ENCODE data around the gene FSTL4.

FSTL4 gene

GRCh38 chr5:133336121-133336968 is 276.0 kb downstream of the FSTL4 start:
- DNase-seq = no peak

DNA sequence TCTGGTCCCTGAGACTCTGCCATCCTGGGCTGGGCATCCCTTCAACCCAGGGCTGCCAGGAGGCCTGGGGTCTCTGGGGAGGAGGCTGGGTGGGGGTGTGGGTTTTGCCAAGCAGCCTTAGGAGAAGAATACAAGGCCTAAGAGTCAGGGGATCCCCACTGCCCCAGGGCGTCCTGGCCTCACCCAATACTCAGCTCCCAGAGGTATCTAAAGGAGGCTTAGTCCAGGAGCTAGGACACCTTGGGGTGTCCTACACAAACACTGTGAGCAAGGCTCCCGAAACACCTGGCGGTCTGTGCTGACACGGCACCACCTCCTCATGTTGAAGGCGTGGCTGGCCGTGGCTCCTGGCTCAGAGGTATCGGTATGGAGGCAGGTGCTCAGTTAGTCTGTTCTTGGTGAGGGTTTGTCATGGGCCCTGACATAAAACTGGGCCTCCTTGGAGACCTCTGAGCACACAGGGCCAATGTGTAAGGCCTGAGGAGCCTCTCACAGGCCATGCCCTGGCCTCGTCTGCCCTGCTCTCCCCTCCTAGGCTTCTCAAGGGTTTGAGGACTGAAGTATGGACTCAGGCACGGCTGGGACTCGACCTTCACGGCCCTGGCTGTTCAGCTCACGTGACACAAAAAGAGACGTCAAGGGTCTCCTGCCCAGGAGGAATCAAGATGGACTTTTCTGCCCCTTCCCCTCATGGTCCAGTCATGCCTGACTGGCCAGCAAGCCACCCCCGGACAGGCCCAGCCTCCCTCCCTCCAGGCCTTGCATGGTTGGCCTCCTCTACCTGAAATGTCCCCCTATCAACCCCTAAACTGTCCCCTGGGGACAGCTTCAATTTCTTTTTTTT is 277.3 kb downstream of the FSTL4 start:
- no peak for DNase-seq

- DNase-seq = no peak
Measured at GRCh38 chr5:133333326-133334150, 278.8 kb downstream of the FSTL4 start.

GRCh38 chr5:133332439-133333024 is 279.8 kb downstream of the FSTL4 start:
- no peak for DNase-seq

DNA sequence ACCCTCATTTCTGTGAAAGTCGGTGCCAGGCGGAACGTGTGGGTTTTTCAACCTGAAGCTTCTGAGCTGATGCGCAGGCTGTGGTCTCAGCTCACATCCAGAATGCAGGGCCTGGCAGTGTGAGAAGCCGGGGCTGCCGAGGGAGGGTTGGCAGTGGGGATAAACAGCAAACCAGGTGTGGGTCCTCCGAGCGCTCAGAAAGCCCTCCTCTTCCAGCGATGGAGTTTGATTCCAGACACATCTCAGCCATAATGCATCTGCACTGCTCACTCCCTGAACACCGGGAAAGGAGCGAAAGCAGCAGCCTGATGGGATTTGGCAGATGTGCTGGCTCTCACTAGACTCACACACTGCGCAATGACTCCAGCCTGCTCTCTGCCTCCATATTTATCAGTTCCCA is 280.4 kb downstream of the FSTL4 start:
- no peak for DNase-seq

DNA sequence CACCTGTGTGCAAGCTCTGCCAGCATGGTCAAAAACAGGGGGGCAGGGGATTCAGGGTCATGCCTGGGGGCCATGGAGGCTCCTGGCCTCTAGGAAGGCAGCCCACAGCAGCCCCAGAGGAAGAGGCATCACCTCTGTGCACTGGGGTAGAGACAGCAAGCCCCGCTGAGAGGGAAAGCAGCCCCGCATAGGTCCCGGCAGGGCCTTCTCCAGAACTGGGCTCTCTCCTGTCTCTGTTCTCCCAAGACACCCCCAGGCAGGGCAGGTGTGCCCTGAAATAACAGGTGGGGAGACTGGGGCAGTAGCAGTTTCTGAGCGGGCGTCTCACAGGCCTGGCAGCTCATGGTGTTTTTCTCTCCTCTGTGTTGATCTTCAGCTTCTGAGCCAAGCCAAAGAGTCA is 281.4 kb downstream of the FSTL4 start:
- DNase-seq = no peak

DNA sequence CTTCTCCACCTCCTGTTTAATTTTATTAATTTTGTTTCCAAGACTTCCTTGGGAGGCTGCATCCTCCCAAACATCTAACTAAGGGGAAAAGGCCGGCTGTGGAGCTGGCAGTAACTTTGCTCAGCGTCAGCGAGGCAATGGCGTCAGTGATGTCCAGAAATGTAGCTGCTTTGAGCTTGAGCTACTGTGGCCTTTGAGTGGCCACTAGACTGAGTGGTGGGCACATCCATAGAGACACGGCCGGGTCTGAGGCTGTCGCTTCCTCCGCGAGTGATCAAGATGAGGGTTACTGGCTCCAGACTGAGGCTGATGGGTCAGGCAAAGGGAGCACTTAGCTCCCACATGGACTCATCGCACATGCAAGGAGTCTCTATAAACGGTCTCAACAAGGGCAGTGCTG is 283.5 kb downstream of the FSTL4 start:
- no peak for DNase-seq

- DNase-seq = no peak
Measured at GRCh38 chr5:133327946-133328401, 284.4 kb downstream of the FSTL4 start.

- no peak for DNase-seq
Measured at GRCh38 chr5:133326361-133326760, 286.0 kb downstream of the FSTL4 start.

GRCh38 chr5:133325864-133326263 is 286.5 kb downstream of the FSTL4 start:
- no peak for DNase-seq

DNA sequence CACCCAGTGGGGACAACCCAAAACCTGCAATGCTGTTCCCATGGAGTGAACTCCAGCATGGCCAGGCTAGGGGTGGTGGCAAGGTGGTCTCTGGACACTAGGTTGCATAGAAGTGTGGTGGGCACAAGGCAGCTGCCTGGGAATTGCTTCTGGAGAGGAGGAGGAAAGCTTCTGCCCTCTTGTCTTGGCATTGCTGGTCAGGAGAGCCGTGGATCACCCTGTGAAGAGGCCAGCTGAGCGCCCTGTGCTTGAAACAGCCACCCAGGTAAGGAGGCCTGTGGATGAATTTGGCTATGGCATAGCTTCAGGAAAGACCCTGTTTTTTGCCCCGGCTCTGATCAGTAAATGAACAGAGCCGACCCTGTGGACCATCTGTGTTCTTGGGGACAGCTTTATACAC is 287.4 kb downstream of the FSTL4 start:
- no peak for DNase-seq

DNA sequence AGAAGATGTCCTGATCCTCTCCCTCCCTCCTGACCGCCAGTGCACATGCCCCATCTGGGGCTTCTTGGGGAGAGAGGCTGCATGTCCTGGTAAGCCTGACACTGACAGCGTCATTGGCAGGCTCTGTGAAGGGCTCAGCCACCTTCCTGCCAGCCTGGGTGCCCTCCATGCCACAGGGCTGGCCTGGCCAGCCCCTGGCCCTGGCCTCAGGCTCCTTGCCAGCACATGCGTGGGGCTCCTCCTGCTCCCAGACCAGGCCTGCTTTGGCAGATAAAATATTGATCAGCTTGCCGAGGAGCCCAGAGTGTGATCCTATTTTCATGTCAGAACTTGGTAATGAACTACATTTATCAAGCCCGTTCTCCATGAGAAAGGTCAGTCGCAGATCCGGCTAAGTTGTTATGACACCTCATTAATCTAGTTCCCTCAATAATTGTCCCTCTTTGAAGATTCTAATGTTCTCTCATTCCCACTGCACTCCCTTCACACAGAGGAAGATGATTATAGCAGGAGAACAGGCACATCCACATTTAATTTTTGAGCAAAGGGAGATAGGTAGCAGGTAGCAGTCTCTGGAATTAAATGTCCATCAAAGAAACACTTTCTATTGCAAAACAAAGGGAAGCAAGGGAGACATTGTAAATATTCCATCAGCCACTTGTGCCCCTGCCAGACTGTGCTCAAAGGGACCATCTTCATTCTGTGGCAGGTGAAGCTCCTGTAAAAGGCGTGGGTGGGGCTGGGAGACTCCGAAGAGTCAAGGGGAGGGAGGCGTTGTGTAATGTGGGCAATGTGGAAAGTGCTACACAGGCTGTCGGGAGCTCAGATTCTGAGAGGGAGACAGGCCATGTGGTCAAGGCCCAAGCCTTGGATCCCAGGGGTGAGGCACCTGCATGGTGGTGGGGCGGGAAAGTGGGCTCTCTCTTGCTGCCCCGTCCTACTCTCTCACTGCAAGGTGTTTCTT is 288.6 kb downstream of the FSTL4 start:
- no peak for DNase-seq

DNA sequence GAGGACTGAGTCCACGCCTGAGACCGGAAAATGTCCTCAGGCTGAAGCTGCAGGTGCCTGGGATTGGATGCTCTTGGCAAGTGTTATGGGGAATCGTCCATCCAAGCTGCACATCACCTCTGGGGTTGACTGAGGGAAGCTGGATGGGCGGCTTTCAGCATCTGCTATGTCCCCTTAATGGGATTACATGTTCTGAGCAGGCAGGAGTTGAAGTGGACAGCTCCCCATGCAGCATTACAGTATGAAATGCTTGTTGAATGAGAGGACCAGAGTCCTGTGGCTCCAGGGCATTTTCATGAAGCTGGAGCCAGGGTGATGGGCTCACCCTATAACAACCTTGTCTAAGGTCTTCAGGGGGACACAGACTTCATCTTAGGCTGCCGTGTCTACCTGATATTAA is 289.6 kb downstream of the FSTL4 start:
- no peak for DNase-seq

DNA sequence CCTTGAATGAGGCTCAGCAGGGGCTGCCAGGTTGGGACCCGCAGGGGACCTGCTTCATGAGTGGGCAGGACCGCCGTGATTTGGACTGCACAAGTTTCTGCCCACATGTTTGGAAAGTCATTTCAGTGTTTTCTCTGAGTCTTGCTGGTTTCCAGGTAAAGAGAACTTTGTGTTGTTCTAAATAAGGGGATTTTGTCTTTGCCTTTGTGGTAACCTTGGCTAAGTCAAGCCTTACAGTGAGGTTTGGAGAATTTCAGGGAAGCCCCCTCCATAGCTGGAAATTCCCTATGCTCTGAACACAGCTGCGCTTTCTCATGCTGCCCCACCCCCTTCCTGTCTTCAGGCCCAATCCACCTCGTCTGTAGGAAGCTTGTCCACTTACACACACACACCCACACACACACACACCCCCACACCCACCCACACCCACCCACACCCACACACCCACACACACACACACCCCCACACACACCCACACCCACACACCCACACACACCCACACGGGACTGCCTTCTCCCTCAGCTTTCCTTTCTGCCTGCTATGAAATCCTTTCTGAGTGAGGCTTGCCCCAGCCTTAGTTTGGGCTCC is 290.4 kb downstream of the FSTL4 start:
- DNase-seq = no peak

- no peak for DNase-seq
Measured at GRCh38 chr5:133321286-133321832, 291.0 kb downstream of the FSTL4 start.

- DNase-seq = no peak
Measured at GRCh38 chr5:133319905-133320520, 292.3 kb downstream of the FSTL4 start.

GRCh38 chr5:133319244-133319643 is 293.1 kb downstream of the FSTL4 start:
- no peak for DNase-seq

DNA sequence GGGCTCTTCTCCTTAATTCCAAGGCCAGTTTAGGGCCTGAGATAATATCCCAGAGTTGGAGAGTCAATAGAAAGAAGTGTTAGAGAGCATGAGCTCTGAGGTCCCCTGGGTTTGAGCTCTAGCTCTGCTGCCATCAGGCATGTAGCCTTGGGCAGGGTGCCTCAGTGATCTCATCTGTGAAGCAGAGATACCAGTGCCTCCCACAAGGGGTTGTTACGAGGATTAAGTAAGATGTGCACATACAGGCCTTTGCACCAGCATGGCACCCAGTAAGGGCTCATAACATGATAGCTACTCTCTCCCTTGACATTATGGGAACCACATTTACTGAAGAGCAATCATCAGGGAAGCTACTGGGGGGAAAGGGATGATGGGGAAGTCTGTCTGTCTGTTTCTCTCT is 294.8 kb downstream of the FSTL4 start:
- DNase-seq = no peak

- no peak for DNase-seq
Measured at GRCh38 chr5:133316346-133317343, 295.7 kb downstream of the FSTL4 start.
